ENCODE results near the gene VAV3.

DNA sequence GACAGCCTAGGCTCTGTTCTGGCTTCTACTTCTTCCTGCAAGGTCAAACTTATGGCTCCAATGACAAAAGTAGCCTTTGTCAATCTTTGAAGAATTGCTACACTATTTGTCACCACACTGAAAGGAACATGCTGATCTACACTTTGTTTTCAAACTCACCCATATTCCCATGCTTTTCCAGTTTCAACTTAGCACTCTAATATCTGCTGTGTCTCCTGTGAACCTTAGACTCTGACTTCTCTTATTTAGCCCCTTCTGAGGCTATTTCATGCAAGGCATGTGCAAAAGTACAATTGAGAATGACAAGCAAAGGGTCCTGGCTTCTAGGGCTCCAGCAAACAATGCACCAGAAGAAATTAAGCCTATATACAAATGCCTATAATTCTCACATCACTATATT lies 374.9 kb downstream of the VAV3 start:
- TF ChIP-seq, protein P1, sequence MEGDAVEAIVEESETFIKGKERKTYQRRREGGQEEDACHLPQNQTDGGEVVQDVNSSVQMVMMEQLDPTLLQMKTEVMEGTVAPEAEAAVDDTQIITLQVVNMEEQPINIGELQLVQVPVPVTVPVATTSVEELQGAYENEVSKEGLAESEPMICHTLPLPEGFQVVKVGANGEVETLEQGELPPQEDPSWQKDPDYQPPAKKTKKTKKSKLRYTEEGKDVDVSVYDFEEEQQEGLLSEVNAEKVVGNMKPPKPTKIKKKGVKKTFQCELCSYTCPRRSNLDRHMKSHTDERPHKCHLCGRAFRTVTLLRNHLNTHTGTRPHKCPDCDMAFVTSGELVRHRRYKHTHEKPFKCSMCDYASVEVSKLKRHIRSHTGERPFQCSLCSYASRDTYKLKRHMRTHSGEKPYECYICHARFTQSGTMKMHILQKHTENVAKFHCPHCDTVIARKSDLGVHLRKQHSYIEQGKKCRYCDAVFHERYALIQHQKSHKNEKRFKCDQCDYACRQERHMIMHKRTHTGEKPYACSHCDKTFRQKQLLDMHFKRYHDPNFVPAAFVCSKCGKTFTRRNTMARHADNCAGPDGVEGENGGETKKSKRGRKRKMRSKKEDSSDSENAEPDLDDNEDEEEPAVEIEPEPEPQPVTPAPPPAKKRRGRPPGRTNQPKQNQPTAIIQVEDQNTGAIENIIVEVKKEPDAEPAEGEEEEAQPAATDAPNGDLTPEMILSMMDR (IDR thresholded peaks at IDR 0.05 in 2 of 3, conservative IDR thresholded peaks at IDR 0.05 in 1 of 3; ENCODE audit: insufficient read depth in 2 of 3, low read depth in 1 of 3, low read length in 3 of 3) = no peak
- no peak for TF ChIP-seq TAF1 (IDR thresholded peaks at IDR 0.05; ENCODE audit: control insufficient read depth, extremely low read depth, insufficient read depth, low read length, severe bottlenecking)
- TF ChIP-seq, protein P2, sequence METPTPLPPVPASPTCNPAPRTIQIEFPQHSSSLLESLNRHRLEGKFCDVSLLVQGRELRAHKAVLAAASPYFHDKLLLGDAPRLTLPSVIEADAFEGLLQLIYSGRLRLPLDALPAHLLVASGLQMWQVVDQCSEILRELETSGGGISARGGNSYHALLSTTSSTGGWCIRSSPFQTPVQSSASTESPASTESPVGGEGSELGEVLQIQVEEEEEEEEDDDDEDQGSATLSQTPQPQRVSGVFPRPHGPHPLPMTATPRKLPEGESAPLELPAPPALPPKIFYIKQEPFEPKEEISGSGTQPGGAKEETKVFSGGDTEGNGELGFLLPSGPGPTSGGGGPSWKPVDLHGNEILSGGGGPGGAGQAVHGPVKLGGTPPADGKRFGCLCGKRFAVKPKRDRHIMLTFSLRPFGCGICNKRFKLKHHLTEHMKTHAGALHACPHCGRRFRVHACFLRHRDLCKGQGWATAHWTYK (CRISPR knock-in tag; IDR thresholded peaks at IDR 0.05) = no peak
